GM21723 (cell line): ENCODE results near the gene PDZRN4.

ENCODE experiments used
- ATAC-seq: cut with Tn5 transposase; IDR thresholded peaks from one replicate; pipeline ENCODE4 v1.9.1; 2021; ENCODE audit warnings: mild to moderate bottlenecking, moderate library complexity; ENCODE audit not compliant: unreplicated experiment

The PDZRN4 gene

GRCh38 chr12:41356181-41356580, 168.1 kb downstream of the PDZRN4 start:
- no peak for ATAC-seq

GRCh38 chr12:41361738-41362137, 173.6 kb downstream of the PDZRN4 start:
- ATAC-seq: no peak

- no peak for ATAC-seq
Observed at GRCh38 chr12:41362510-41362909, 174.4 kb downstream of the PDZRN4 start.

GRCh38 chr12:41362931-41363330, 174.8 kb downstream of the PDZRN4 start:
- ATAC-seq: no peak

- ATAC-seq: no peak
Observed at GRCh38 chr12:41364211-41364610, 176.1 kb downstream of the PDZRN4 start.

GRCh38 chr12:41365653-41366171, 177.6 kb downstream of the PDZRN4 start:
- no peak for ATAC-seq

- no peak for ATAC-seq
Observed at GRCh38 chr12:41367726-41368405, 179.7 kb downstream of the PDZRN4 start.

GRCh38 chr12:41380878-41381277, 192.8 kb downstream of the PDZRN4 start:
- no peak for ATAC-seq

- no peak for ATAC-seq
Observed at GRCh38 chr12:41402801-41403200, 214.7 kb downstream of the PDZRN4 start.

- no peak for ATAC-seq
Observed at GRCh38 chr12:41407232-41407799, 219.2 kb downstream of the PDZRN4 start.

GRCh38 chr12:41409628-41410027, 221.5 kb downstream of the PDZRN4 start:
- ATAC-seq: no peak

- ATAC-seq: no peak
Observed at GRCh38 chr12:41418586-41418985, 230.5 kb downstream of the PDZRN4 start.

GRCh38 chr12:41419131-41419893, 231.2 kb downstream of the PDZRN4 start:
- ATAC-seq: no peak

GRCh38 chr12:41424651-41425050, 236.5 kb downstream of the PDZRN4 start:
- ATAC-seq: no peak

- no peak for ATAC-seq
Observed at GRCh38 chr12:41433460-41433859, 245.3 kb downstream of the PDZRN4 start.

GRCh38 chr12:41436076-41436475, 248.0 kb downstream of the PDZRN4 start:
- no peak for ATAC-seq

GRCh38 chr12:41437563-41437962, 249.4 kb downstream of the PDZRN4 start:
- ATAC-seq: no peak

GRCh38 chr12:41438854-41439541, 250.9 kb downstream of the PDZRN4 start:
- ATAC-seq: no peak

GRCh38 chr12:41439801-41440200, 251.7 kb downstream of the PDZRN4 start:
- no peak for ATAC-seq

GRCh38 chr12:41441180-41441579, 253.1 kb downstream of the PDZRN4 start:
- no peak for ATAC-seq

GRCh38 chr12:41442896-41443295, 254.8 kb downstream of the PDZRN4 start:
- no peak for ATAC-seq
